ENCODE measurements around the gene EFCAB6. TPM values are rescaled to one million over a fixed set of nuclear protein-coding genes. Genes with fewer than 3 reads are reported as not detected.

The EFCAB6 gene
- total and polyA plus RNA-seq, 12 donors, result 1.6 to 4.8 (median 2.9) TPM

DNA sequence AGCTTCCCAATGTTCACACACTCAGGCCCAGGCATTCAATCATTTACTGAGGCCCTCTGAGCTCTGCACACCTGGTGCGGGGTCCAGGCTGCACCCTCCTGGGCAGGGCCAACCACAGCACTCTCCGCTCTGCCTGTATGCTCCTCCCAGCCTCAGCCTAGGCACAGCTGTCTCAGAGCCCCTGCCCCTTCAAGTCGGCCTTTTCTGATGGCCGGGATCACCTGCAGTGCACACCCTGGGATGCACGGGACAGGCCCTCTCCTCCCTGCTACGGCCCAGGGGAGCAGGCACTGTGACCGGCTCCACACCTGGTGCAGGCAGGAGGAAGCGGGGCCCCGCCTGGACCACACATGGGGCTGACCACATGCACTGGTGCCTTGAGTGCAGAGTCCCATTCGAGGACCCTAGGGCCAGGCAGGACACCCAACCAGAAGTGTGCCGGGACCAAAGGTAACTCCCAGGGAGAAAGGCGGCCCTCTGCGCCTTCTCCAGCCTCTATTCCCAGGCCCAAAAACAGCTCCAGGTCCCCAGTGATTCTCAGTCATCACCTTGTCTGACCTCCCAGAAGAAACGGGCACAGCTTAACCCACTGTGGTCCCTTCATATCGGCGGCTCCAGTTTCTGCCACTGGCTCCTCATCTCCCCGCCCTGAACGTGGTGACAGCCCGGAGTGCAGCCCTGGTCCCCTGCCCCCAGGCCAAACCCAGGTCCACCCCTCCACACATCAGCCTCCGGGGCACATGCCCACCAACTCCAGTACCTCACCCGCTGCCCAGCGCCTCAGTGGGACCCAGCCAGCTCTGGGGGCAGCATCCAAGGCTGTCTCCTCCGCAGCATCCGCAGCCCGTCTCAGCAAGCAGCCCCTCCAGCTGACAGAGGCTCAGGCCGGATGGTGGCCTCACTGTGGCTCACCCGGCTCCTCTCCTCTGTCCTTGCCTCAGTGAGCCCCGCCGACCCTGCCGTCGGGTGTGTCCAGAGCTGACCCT, 32.7 kb upstream of the EFCAB6 start:
- Histone ChIP-seq H3K36me3 (replicated peaks in 1 of 2) (no peaks in the 10 kb centered on the region), H3K27me3 (no peaks in the 10 kb centered on the region), H3K4me3 (no peak overlapping the region), H3K9me3 (replicated peaks in 1 of 3) (no peaks in the 10 kb centered on the region), H3K4me1 (replicated peaks in 1 of 2) (no peaks in the 10 kb centered on the region), H3K27ac (peak overlapping the region in 1 of 5 donors; percentile 41)
- TF ChIP-seq POLR2A (IDR thresholded peaks at IDR 0.05), result no peak
- TF ChIP-seq, protein P1, sequence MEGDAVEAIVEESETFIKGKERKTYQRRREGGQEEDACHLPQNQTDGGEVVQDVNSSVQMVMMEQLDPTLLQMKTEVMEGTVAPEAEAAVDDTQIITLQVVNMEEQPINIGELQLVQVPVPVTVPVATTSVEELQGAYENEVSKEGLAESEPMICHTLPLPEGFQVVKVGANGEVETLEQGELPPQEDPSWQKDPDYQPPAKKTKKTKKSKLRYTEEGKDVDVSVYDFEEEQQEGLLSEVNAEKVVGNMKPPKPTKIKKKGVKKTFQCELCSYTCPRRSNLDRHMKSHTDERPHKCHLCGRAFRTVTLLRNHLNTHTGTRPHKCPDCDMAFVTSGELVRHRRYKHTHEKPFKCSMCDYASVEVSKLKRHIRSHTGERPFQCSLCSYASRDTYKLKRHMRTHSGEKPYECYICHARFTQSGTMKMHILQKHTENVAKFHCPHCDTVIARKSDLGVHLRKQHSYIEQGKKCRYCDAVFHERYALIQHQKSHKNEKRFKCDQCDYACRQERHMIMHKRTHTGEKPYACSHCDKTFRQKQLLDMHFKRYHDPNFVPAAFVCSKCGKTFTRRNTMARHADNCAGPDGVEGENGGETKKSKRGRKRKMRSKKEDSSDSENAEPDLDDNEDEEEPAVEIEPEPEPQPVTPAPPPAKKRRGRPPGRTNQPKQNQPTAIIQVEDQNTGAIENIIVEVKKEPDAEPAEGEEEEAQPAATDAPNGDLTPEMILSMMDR (IDR thresholded peaks at IDR 0.05), result no peak
- 76 to 85% (median 84%) methylated on average over 13 to 31 of the region's 31 CpGs for WGBS, 4 donors
- intact Hi-C loops (cut with DNase I), result no loop called here
- no peak for DNase-seq

DNA sequence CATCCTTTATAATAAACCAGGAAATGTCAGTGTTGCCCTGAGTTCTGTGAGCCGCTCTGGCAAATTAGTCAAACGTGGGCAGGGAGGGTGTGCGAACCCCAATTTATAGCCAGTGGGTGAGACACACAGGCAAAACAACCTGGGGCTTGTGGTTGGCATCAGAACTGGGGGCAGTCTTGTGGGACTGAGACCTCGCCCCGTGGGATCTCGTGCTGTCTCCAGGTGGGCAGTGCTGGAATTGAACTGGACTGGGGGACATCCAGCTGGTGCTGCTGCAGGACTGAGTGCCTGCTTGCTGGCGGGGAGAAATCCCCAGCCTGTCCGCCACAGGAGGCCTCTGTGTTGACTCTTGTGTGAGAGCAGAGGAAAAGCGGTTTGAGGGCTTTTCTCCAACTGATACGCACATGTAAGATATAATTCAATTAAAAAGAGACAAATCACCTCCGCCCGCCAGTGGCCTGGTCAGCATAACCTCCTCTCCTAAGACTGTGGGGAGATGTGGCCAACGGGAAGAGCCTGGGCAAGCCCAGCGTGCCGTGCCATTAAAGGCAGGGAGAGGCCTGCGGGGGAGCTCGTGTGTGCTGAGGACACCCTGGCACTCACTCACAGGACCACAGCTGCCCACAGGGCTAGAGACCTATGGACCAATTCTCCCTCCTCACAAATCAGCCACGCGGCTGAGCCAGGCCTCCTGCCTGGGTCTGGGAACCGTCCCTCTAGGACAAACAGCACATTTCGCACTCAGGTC, 31.9 kb upstream of the EFCAB6 start:
- no peaks in the 10 kb centered on the region for H3K4me1 ChIP-seq (replicated peaks in 1 of 2)
- no peaks in the 10 kb centered on the region for H3K36me3 ChIP-seq (replicated peaks in 1 of 2)
- H3K27ac ChIP-seq, result peak overlapping the region in 1 of 5 donors; percentile 41
- H3K9me3 ChIP-seq (replicated peaks in 1 of 3), result no peaks in the 10 kb centered on the region
- intact Hi-C loops (cut with DNase I), result no loop called here
- H3K4me3 ChIP-seq, result no peak overlapping the region
- WGBS, 4 donors, result 74 to 82% (median 79%) methylated on average over 13 to 21 of the region's 21 CpGs
- TF ChIP-seq, protein P1 (IDR thresholded peaks at IDR 0.05), result no peak
- no peak for TF ChIP-seq POLR2A (IDR thresholded peaks at IDR 0.05)
- no peaks in the 10 kb centered on the region for H3K27me3 ChIP-seq
- peak in 1 of 7 donors; percentile 86 for DNase-seq

DNA sequence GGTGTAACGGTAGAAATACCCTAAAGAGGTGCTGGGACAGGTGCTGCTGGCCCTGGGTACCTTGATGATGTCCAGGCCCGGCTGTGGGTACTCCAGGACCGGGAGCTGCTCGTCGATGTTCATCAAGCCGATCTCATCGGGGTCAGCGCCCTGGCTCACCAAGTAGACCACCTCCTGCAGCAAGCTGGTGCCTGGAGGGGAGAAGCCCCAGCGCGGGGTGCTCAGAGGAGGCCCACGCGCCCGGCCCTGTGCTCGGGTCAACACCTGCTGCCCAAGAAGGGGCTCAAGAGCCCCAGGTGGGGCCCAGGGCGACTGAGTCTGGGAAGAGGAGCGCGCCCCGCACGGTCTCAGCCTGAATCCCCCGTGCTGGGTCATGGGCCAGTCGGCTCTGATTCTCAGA, 29.6 kb upstream of the EFCAB6 start:
- 85 to 96% (median 90%) methylated on average over 19 to 21 of the region's 21 CpGs for WGBS, 4 donors
- TF ChIP-seq, protein P1 (IDR thresholded peaks at IDR 0.05), result no peak
- no peak for TF ChIP-seq POLR2A (IDR thresholded peaks at IDR 0.05)
- H3K27ac ChIP-seq, result no peak overlapping the region

DNA sequence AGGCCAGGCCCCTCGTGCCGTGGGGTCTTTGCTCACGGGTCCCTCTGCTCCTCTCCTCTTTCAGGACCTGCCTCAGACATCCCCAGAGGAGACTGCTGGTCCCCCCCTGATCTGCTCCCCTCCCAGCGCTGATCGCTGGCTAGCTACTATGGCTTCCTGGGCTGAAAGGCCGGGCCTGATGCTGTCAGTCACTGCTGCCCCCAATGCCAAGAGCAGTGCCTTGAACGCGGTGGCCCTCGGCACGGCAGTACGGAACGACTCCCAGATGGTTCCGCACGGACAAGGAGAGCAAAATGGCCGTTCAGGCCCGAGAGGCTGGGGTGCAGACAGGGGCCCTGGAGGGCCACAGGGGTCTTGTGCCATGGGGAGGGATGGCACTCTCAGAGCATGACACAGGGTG, 28.7 kb upstream of the EFCAB6 start:
- intact Hi-C loops (cut with DNase I), result no loop called here
- H3K27me3 ChIP-seq, result no peaks in the 10 kb centered on the region
- TF ChIP-seq POLR2A (IDR thresholded peaks at IDR 0.05), result no peak
- TF ChIP-seq, protein P1 (IDR thresholded peaks at IDR 0.05), result no peak
- H3K27ac ChIP-seq, result no peak overlapping the region
- no peaks in the 10 kb centered on the region for H3K4me1 ChIP-seq (replicated peaks in 1 of 2)
- no peak overlapping the region for H3K4me3 ChIP-seq
- no peaks in the 10 kb centered on the region for H3K9me3 ChIP-seq (replicated peaks in 1 of 3)
- 82 to 86% (median 85%) methylated on average over 6 to 16 of the region's 16 CpGs for WGBS, 4 donors
- DNase-seq, result no peak
- no peaks in the 10 kb centered on the region for H3K36me3 ChIP-seq (replicated peaks in 1 of 2)

More for the DNA sequence above, 29.6 kb upstream of the EFCAB6 start:
- no peaks in the 10 kb centered on the region for H3K9me3 ChIP-seq (replicated peaks in 1 of 3)
- H3K4me3 ChIP-seq, result no peak overlapping the region
- intact Hi-C loops (cut with DNase I), result no loop called here
- DNase-seq, result no peak
- H3K27me3 ChIP-seq, result no peaks in the 10 kb centered on the region
- no peaks in the 10 kb centered on the region for H3K36me3 ChIP-seq (replicated peaks in 1 of 2)
- no peaks in the 10 kb centered on the region for H3K4me1 ChIP-seq (replicated peaks in 1 of 2)

Measured in adrenal gland (tissue), 12 donors.